ENCODE measurements around the gene RFC2. TPM values are rescaled to one million over a fixed set of nuclear protein-coding genes. Genes with fewer than 3 reads are reported as not detected.
A peak's percentile ranks its signal among the peaks of the same experiment; 100 is the strongest.

Gene RFC2
- total and polyA plus RNA-seq, 4 experiments from 2014 or later, result 15.7 to 32.3 (median 19.2) TPM

DNA sequence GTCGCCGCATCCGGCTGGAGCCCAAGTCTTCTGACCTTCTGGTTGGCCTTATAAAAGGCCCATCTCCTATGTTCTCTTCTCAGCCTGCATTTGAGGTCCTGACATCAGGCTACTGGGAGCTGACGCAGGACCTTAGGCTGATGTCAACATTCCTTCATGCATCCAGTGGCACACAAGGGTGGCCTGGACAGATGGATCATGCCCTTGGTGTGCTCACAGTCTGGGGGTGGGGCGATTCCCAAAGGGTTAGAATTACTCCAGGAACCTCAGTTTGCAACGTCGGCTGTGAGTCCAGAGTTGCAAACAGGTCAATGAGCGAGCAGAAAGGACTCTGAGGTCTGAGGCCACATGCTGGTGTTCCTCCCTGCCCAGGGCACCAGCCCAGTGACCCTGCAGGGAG, 26.8 kb upstream of the RFC2 start:
- no peak overlapping the region for H3K27ac ChIP-seq (ENCODE audit: low read depth, low read length)
- peaks cover 0 to 1% (median 0%) of the 10 kb centered on the region in 4 donors for H3K4me1 Mint-ChIP-seq
- intact Hi-C loops (cut with micrococcal nuclease), result no loop called here
- H3K4me3 Mint-ChIP-seq, result no peak overlapping the region
- H3K4me1 ChIP-seq (ENCODE audit: insufficient read depth, low read length), result no peaks in the 10 kb centered on the region
- no peaks in the 10 kb centered on the region for H3K9me3 Mint-ChIP-seq
- POLR2A ChIA-PET (ENCODE audit: partially characterized antibody), result no interaction called here
- peaks cover 2 to 8% of the 10 kb centered on the region in 2 donors for H3K27me3 Mint-ChIP-seq
- H3K27ac Mint-ChIP-seq, result no peak overlapping the region
- peaks cover 0 to 4% of the 10 kb centered on the region in 2 donors for H3K36me3 Mint-ChIP-seq
- H3K4me3 ChIP-seq (ENCODE audit: low read length in 2 of 2), result no peak overlapping the region
- no peak for DNase-seq
- CTCF ChIA-PET (ENCODE audit: partially characterized antibody), result no interaction called here
- H3K9me3 ChIP-seq (ENCODE audit: control insufficient read depth in 1 of 2, low read length in 2 of 2), result no peaks in the 10 kb centered on the region
- H3K27me3 ChIP-seq (ENCODE audit: insufficient read depth, low read length), result no peaks in the 10 kb centered on the region
- no peaks in the 10 kb centered on the region for H3K36me3 ChIP-seq (ENCODE audit: insufficient read depth, low read length)

GRCh38 chr7:74277636-74278035, 23.4 kb upstream of the RFC2 start:
- Mint-ChIP-seq H3K4me1 (peaks cover 0 to 1% (median 0%) of the 10 kb centered on the region in 4 donors), H3K36me3 (no peaks in the 10 kb centered on the region), H3K4me3 (no peak overlapping the region), H3K27ac (no peak overlapping the region), H3K9me3 (no peaks in the 10 kb centered on the region), H3K27me3 (peaks cover 0 to 3% of the 10 kb centered on the region in 2 donors)
- H3K9me3 ChIP-seq (ENCODE audit: control insufficient read depth in 1 of 2, low read length in 2 of 2), result no peaks in the 10 kb centered on the region
- ChIA-PET POLR2A (ENCODE audit: partially characterized antibody) (no interaction called here), CTCF (ENCODE audit: partially characterized antibody) (no interaction called here)
- no peaks in the 10 kb centered on the region for H3K4me1 ChIP-seq (ENCODE audit: insufficient read depth, low read length)
- no peaks in the 10 kb centered on the region for H3K27me3 ChIP-seq (ENCODE audit: insufficient read depth, low read length)
- intact Hi-C loops (cut with micrococcal nuclease), result no loop called here
- H3K27ac ChIP-seq (ENCODE audit: low read depth, low read length), result no peak overlapping the region
- H3K36me3 ChIP-seq (ENCODE audit: insufficient read depth, low read length), result no peaks in the 10 kb centered on the region
- DNase-seq, result no peak
- H3K4me3 ChIP-seq (ENCODE audit: low read length in 2 of 2), result no peak overlapping the region

GRCh38 chr7:74275401-74275881, 21.2 kb upstream of the RFC2 start:
- DNase-seq, result no peak
- Mint-ChIP-seq H3K4me3 (no peak overlapping the region), H3K4me1 (peaks cover 0 to 6% (median 5%) of the 10 kb centered on the region in 4 donors), H3K27me3 (peaks cover 0 to 7% of the 10 kb centered on the region in 2 donors), H3K36me3 (no peaks in the 10 kb centered on the region), H3K27ac (no peak overlapping the region), H3K9me3 (no peaks in the 10 kb centered on the region)
- Histone ChIP-seq H3K4me3 (ENCODE audit: low read length in 2 of 2) (no peak overlapping the region), H3K36me3 (ENCODE audit: insufficient read depth, low read length) (no peaks in the 10 kb centered on the region), H3K9me3 (ENCODE audit: control insufficient read depth in 1 of 2, low read length in 2 of 2) (no peaks in the 10 kb centered on the region), H3K27ac (ENCODE audit: low read depth, low read length) (no peak overlapping the region), H3K4me1 (ENCODE audit: insufficient read depth, low read length) (no peaks in the 10 kb centered on the region), H3K27me3 (ENCODE audit: insufficient read depth, low read length) (no peaks in the 10 kb centered on the region)
- POLR2A ChIA-PET (ENCODE audit: partially characterized antibody), result no interaction called here
- intact Hi-C loops (cut with micrococcal nuclease), result no loop called here
- CTCF ChIA-PET (ENCODE audit: partially characterized antibody), result interaction anchor here (1.5 to 1.7 kb wide), 2 partner anchors 13 to 126 kb away, joined by 5 to 7 read pairs; partner anchors contain the start of gene CLIP2

DNA sequence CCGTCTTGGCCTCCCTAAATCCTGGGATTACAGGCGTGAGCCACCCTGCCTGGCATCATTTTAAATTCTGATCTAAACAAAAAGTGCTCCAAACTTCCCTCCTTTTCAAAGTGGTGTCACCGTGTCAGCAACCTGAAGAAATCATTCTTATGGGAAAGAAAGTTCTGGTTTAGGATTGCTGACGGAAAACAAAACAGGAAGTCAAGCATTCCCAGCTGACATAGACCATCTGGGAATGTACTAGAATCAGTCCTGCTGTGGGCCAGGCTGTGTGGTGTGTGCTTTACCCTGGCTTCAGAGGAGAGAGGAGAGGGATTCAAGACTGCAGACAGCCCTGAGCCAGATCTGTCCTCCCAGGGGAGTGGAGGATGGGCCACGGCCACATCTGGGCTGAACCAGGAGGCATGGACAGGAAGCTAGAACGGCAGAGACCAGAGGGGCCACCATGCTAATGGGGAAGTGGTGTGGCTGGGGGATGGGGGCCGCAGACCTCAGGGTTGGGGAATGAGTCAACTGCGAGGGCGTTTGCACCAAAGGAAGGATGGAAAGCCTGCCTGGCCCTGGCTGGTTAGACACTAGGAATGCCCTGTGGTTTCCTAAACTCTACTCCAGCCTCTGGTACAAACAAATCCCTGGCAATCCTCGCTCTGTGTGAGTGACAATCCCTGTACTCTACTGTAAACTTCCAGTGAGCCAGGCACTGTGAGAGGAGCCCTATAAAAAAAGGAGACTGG, 18.3 kb upstream of the RFC2 start:
- Mint-ChIP-seq H3K27me3 (peaks cover 0 to 9% of the 10 kb centered on the region in 2 donors), H3K27ac (peak overlapping the region in 2 of 7 donors; percentile 24 to 57), H3K4me3 (peak overlapping the region in 3 of 8 donors; percentile 26 to 68 (median 50)), H3K36me3 (no peaks in the 10 kb centered on the region), H3K4me1 (peaks cover 4 to 7% (median 5%) of the 10 kb centered on the region in 4 donors), H3K9me3 (no peaks in the 10 kb centered on the region)
- no peak overlapping the region for H3K27ac ChIP-seq (ENCODE audit: low read depth, low read length)
- H3K27me3 ChIP-seq (ENCODE audit: insufficient read depth, low read length), result no peaks in the 10 kb centered on the region
- POLR2A ChIA-PET (ENCODE audit: partially characterized antibody), result no interaction called here
- no peak overlapping the region for H3K4me3 ChIP-seq (ENCODE audit: low read length in 2 of 2)
- CTCF ChIA-PET (ENCODE audit: partially characterized antibody), result interaction anchor here (0.9 kb wide), 1 partner anchor 16 kb away, joined by 3 read pairs; no protein-coding TSS in a partner anchor
- H3K36me3 ChIP-seq (ENCODE audit: insufficient read depth, low read length), result no peaks in the 10 kb centered on the region
- H3K4me1 ChIP-seq (ENCODE audit: insufficient read depth, low read length), result no peaks in the 10 kb centered on the region
- DNase-seq, result no peak
- intact Hi-C loops (cut with micrococcal nuclease), result no loop called here
- no peaks in the 10 kb centered on the region for H3K9me3 ChIP-seq (ENCODE audit: control insufficient read depth in 1 of 2, low read length in 2 of 2)

GRCh38 chr7:74271742-74272141, 17.5 kb upstream of the RFC2 start:
- Histone ChIP-seq H3K27me3 (ENCODE audit: insufficient read depth, low read length) (no peaks in the 10 kb centered on the region), H3K4me1 (ENCODE audit: insufficient read depth, low read length) (no peaks in the 10 kb centered on the region), H3K27ac (ENCODE audit: low read depth, low read length) (no peak overlapping the region), H3K4me3 (ENCODE audit: low read length in 2 of 2) (no peak overlapping the region), H3K36me3 (ENCODE audit: insufficient read depth, low read length) (no peaks in the 10 kb centered on the region), H3K9me3 (ENCODE audit: control insufficient read depth in 1 of 2, low read length in 2 of 2) (no peaks in the 10 kb centered on the region)
- Mint-ChIP-seq H3K4me1 (peaks cover 4 to 7% (median 5%) of the 10 kb centered on the region in 4 donors), H3K9me3 (no peaks in the 10 kb centered on the region), H3K36me3 (no peaks in the 10 kb centered on the region), H3K4me3 (peak overlapping the region in 1 of 8 donors; percentile 28), H3K27me3 (peaks cover 0 to 9% of the 10 kb centered on the region in 2 donors), H3K27ac (peak overlapping the region in 3 of 7 donors; percentile 53 to 74 (median 65))
- POLR2A ChIA-PET (ENCODE audit: partially characterized antibody), result no interaction called here
- no peak for DNase-seq
- intact Hi-C loops (cut with micrococcal nuclease), result no loop called here
- CTCF ChIA-PET (ENCODE audit: partially characterized antibody), result interaction anchor here (0.9 kb wide), 1 partner anchor 17 kb away, joined by 3 read pairs; no protein-coding TSS in a partner anchor

- intact Hi-C loops (cut with micrococcal nuclease), result loop anchor here (1.0 kb wide), 2 partner anchors 16 to 19 kb away; partner anchors contain the start of genes CLIP2 and RFC2
- peak overlapping the region; percentile 57 to 90 for H3K4me3 ChIP-seq (ENCODE audit: low read length in 2 of 2)
- Mint-ChIP-seq H3K4me1 (peaks cover 4 to 7% (median 5%) of the 10 kb centered on the region in 4 donors), H3K27ac (peak overlapping the region in 6 of 7 donors; percentile 10 to 90 (median 62)), H3K36me3 (no peaks in the 10 kb centered on the region), H3K4me3 (peak overlapping the region; percentile 88 to 94 (median 92)), H3K27me3 (peaks cover 0 to 9% of the 10 kb centered on the region in 2 donors), H3K9me3 (no peaks in the 10 kb centered on the region)
- H3K4me1 ChIP-seq (ENCODE audit: insufficient read depth, low read length), result no peaks in the 10 kb centered on the region
- peak overlapping the region; percentile 21 for H3K27ac ChIP-seq (ENCODE audit: low read depth, low read length)
- no peaks in the 10 kb centered on the region for H3K9me3 ChIP-seq (ENCODE audit: control insufficient read depth in 1 of 2, low read length in 2 of 2)
- no peaks in the 10 kb centered on the region for H3K27me3 ChIP-seq (ENCODE audit: insufficient read depth, low read length)
- ChIA-PET CTCF (ENCODE audit: partially characterized antibody) (interaction anchor here (1.2 kb wide), 1 partner anchor 64 kb away, joined by 3 read pairs; no protein-coding TSS in a partner anchor), POLR2A (ENCODE audit: partially characterized antibody) (interaction anchor here (1.7 kb wide), 1 partner anchor 19 kb away, joined by 17 read pairs; the partner anchor contains the start of gene CLIP2)
- peak; percentile 60 to 82 (median 66) for DNase-seq
- no peaks in the 10 kb centered on the region for H3K36me3 ChIP-seq (ENCODE audit: insufficient read depth, low read length)
These were observed 15.6 kb upstream of the RFC2 start for GRCh38 chr7:74269757-74270277.

Measured in CD4-positive, alpha-beta memory T cell (primary cell).